ENCODE measurements around the gene LRRTM4. TPM values are rescaled to one million over a fixed set of nuclear protein-coding genes. Genes with fewer than 3 reads are reported as not detected.

LRRTM4 gene
- total RNA-seq, 1 experiment from 2014 or later, result 9.4 TPM

- CTCF ChIA-PET, result no interaction called here
- no peak; the same call in 1 of the 2 replicates for ATAC-seq
Observed at GRCh38 chr2:77395011-77395410, 127.2 kb downstream of the LRRTM4 start.

More at GRCh38 chr2:77395011-77395410, 127.2 kb downstream of the LRRTM4 start:
- POLR2A ChIA-PET, result no interaction called here
- DNase-seq (ENCODE audit: low spot score), result no peak
- Mint-ChIP-seq H3K9me3 (peaks cover 4% of the 10 kb centered on the region; the same call in 1 of the 2 replicates), H3K27ac (no peak overlapping the region), H3K27me3 (ENCODE audit: low read depth) (no peaks in the 10 kb centered on the region), H3K4me3 (no peak overlapping the region), H3K36me3 (no peaks in the 10 kb centered on the region), H3K4me1 (peaks cover 32% of the 10 kb centered on the region)
- TF ChIP-seq CTCF (IDR thresholded peaks at IDR 0.05) (no peak), PRDM15 (CRISPR knock-in tag; IDR thresholded peaks at IDR 0.05) (no peak), SMAD3 (CRISPR knock-in tag; IDR thresholded peaks at IDR 0.05; ENCODE audit: borderline replicate concordance) (no peak), PREB (CRISPR knock-in tag; IDR thresholded peaks at IDR 0.05; ENCODE audit: borderline replicate concordance) (no peak), FOXK1 (CRISPR knock-in tag; IDR thresholded peaks at IDR 0.05) (no peak), ZNF416 (CRISPR knock-in tag; IDR thresholded peaks at IDR 0.05) (no peak), ARID4B (CRISPR knock-in tag; IDR thresholded peaks at IDR 0.05; ENCODE audit: borderline replicate concordance) (no peak), ZNF671 (CRISPR knock-in tag; IDR thresholded peaks at IDR 0.05) (no peak), NFYB (CRISPR knock-in tag; conservative IDR thresholded peaks at IDR 0.05; ENCODE audit: low read depth) (no peak), MYBL2 (CRISPR knock-in tag; IDR thresholded peaks at IDR 0.05) (no peak), CDX4 (CRISPR knock-in tag; IDR thresholded peaks at IDR 0.05; ENCODE audit: borderline replicate concordance) (no peak), CBFB (CRISPR knock-in tag; IDR thresholded peaks at IDR 0.05; ENCODE audit: low read depth) (no peak), RORB (CRISPR knock-in tag; IDR thresholded peaks at IDR 0.05) (no peak), GABPB1 (CRISPR knock-in tag; IDR thresholded peaks at IDR 0.05) (no peak), IRF1 (CRISPR knock-in tag; IDR thresholded peaks at IDR 0.05) (no peak), ZNF232 (CRISPR knock-in tag; IDR thresholded peaks at IDR 0.05) (no peak), MLX (CRISPR knock-in tag; IDR thresholded peaks at IDR 0.05) (no peak)
- TF ChIP-seq, protein P1, sequence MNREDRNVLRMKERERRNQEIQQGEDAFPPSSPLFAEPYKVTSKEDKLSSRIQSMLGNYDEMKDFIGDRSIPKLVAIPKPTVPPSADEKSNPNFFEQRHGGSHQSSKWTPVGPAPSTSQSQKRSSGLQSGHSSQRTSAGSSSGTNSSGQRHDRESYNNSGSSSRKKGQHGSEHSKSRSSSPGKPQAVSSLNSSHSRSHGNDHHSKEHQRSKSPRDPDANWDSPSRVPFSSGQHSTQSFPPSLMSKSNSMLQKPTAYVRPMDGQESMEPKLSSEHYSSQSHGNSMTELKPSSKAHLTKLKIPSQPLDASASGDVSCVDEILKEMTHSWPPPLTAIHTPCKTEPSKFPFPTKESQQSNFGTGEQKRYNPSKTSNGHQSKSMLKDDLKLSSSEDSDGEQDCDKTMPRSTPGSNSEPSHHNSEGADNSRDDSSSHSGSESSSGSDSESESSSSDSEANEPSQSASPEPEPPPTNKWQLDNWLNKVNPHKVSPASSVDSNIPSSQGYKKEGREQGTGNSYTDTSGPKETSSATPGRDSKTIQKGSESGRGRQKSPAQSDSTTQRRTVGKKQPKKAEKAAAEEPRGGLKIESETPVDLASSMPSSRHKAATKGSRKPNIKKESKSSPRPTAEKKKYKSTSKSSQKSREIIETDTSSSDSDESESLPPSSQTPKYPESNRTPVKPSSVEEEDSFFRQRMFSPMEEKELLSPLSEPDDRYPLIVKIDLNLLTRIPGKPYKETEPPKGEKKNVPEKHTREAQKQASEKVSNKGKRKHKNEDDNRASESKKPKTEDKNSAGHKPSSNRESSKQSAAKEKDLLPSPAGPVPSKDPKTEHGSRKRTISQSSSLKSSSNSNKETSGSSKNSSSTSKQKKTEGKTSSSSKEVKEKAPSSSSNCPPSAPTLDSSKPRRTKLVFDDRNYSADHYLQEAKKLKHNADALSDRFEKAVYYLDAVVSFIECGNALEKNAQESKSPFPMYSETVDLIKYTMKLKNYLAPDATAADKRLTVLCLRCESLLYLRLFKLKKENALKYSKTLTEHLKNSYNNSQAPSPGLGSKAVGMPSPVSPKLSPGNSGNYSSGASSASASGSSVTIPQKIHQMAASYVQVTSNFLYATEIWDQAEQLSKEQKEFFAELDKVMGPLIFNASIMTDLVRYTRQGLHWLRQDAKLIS (CRISPR knock-in tag; IDR thresholded peaks at IDR 0.05; ENCODE audit: borderline replicate concordance), result no peak
- TF ChIP-seq, protein P2, sequence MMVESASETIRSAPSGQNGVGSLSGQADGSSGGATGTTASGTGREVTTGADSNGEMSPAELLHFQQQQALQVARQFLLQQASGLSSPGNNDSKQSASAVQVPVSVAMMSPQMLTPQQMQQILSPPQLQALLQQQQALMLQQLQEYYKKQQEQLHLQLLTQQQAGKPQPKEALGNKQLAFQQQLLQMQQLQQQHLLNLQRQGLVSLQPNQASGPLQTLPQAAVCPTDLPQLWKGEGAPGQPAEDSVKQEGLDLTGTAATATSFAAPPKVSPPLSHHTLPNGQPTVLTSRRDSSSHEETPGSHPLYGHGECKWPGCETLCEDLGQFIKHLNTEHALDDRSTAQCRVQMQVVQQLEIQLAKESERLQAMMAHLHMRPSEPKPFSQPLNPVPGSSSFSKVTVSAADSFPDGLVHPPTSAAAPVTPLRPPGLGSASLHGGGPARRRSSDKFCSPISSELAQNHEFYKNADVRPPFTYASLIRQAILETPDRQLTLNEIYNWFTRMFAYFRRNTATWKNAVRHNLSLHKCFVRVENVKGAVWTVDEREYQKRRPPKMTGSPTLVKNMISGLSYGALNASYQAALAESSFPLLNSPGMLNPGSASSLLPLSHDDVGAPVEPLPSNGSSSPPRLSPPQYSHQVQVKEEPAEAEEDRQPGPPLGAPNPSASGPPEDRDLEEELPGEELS (CRISPR knock-in tag; IDR thresholded peaks at IDR 0.05), result no peak

All from WTC11 (cell line).